Measurements from ENCODE around the gene RBFOX2. TPM values are rescaled to one million over a fixed set of nuclear protein-coding genes. Genes with fewer than 3 reads are reported as not detected.
A peak's percentile ranks its signal among the peaks of the same experiment; 100 is the strongest.

RBFOX2 gene
- total RNA-seq, 1 donor from 2014 or later: 147 TPM

DNA sequence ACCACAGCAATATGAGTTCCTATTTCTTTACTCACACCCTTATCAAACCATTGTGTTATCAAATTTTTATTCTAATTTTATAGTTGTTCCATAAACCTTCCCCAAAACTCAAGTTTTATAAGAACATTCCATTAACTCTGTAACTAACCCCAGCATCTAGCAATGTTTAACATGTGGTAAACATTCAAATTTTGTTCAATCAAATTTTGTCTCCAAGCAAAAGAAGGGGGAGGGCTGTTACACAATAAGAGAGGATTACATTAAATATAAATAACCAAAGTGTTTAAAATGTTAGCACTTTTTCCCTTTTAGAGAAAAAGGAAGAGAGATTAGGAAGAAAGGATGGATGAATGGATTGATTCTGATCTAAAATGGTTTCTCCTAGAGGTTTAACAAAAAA lies 20.5 kb downstream of the RBFOX2 start:
- peaks cover 56% of the 10 kb centered on the region for H3K4me1 Mint-ChIP-seq (ENCODE audit: low read depth)

DNA sequence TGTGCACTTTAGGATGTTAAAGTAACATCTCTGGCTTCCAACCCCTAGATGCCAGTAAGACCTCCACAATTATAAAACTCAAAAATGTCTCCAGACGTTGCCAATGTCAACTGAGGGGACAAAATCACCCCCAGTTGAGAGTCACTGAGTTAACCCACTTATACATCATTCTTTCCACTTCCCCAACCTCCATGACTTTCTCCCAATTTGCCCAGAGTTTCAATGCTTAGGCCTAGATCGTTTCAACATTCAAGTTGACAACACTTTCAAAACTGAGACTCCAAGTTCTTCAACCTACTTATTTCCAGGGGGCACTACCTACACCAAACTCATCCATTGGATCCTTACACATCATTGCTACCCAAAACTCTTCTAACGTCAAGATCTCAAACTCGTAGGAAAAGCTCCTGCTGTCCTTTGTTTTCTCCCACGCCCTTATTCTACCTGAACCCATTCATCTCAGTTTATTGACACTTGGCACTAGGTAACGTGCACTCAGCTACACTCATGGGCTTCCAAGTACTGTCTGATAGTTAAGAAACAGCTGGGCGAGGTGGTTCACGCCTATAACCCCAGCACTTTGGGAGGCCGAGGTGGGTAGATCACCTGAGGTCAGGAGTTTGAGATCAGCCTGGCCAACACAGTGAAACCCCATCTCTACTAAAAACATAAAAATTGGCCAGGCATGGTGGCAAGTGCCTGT lies 24.5 kb downstream of the RBFOX2 start:
- H3K27ac Mint-ChIP-seq (ENCODE audit: unreplicated experiment): no peak overlapping the region
- peaks cover 59% of the 10 kb centered on the region for H3K4me1 Mint-ChIP-seq (ENCODE audit: low read depth)
- no peak overlapping the region for H3K4me3 Mint-ChIP-seq (ENCODE audit: unreplicated experiment)
- H3K27me3 Mint-ChIP-seq (ENCODE audit: low read depth): no peaks in the 10 kb centered on the region
- DNase-seq (ENCODE audit: low spot score): no peak
- H3K36me3 Mint-ChIP-seq (ENCODE audit: low read depth): peaks cover 1% of the 10 kb centered on the region
- TF ChIP-seq, protein P1, sequence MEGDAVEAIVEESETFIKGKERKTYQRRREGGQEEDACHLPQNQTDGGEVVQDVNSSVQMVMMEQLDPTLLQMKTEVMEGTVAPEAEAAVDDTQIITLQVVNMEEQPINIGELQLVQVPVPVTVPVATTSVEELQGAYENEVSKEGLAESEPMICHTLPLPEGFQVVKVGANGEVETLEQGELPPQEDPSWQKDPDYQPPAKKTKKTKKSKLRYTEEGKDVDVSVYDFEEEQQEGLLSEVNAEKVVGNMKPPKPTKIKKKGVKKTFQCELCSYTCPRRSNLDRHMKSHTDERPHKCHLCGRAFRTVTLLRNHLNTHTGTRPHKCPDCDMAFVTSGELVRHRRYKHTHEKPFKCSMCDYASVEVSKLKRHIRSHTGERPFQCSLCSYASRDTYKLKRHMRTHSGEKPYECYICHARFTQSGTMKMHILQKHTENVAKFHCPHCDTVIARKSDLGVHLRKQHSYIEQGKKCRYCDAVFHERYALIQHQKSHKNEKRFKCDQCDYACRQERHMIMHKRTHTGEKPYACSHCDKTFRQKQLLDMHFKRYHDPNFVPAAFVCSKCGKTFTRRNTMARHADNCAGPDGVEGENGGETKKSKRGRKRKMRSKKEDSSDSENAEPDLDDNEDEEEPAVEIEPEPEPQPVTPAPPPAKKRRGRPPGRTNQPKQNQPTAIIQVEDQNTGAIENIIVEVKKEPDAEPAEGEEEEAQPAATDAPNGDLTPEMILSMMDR (IDR thresholded peaks at IDR 0.05): no peak
- no peaks in the 10 kb centered on the region for H3K9me3 Mint-ChIP-seq (ENCODE audit: low read depth)

More for the DNA sequence above, 20.5 kb downstream of the RBFOX2 start:
- Mint-ChIP-seq H3K27ac (ENCODE audit: unreplicated experiment) (no peak overlapping the region), H3K4me3 (ENCODE audit: unreplicated experiment) (no peak overlapping the region), H3K36me3 (ENCODE audit: low read depth) (no peaks in the 10 kb centered on the region), H3K27me3 (ENCODE audit: low read depth) (no peaks in the 10 kb centered on the region), H3K9me3 (ENCODE audit: low read depth) (no peaks in the 10 kb centered on the region)
- no peak for DNase-seq (ENCODE audit: low spot score)
- TF ChIP-seq, protein P1 (IDR thresholded peaks at IDR 0.05): no peak

DNA sequence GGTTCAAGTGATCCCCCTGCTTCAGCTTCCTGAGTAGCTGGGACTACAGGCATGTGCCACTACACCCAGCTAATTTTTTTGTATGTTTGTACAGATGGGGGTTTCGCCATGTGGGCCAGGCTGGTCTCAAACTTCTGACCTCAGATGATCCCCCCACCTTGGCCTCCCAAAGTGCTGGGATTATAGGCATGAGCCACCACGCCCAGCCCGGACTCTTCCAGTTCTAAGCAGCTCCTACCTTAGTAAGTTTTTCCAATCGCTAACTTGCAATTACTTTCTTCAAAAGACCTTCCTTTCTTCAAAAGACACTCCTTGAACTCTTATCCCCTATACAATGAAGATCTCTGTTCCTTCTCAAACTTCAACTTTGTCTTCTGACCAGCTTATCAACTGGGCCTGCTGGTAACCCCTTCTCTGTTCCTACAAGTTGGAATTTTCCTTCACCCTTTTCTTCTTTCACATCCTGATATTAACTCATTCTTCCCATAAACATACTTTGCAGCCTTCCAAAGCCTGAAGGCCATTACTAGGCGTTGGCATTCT lies 25.8 kb downstream of the RBFOX2 start:
- Mint-ChIP-seq H3K4me1 (ENCODE audit: low read depth) (peaks cover 58% of the 10 kb centered on the region), H3K27ac (ENCODE audit: unreplicated experiment) (no peak overlapping the region), H3K27me3 (ENCODE audit: low read depth) (no peaks in the 10 kb centered on the region), H3K4me3 (ENCODE audit: unreplicated experiment) (no peak overlapping the region), H3K36me3 (ENCODE audit: low read depth) (peaks cover 1% of the 10 kb centered on the region), H3K9me3 (ENCODE audit: low read depth) (no peaks in the 10 kb centered on the region)
- DNase-seq (ENCODE audit: low spot score): no peak
- TF ChIP-seq, protein P1 (IDR thresholded peaks at IDR 0.05): no peak

GRCh38 chr22:36002084-36002483 lies 26.5 kb downstream of the RBFOX2 start:
- Mint-ChIP-seq H3K27me3 (ENCODE audit: low read depth) (no peaks in the 10 kb centered on the region), H3K9me3 (ENCODE audit: low read depth) (no peaks in the 10 kb centered on the region), H3K4me1 (ENCODE audit: low read depth) (peaks cover 64% of the 10 kb centered on the region), H3K4me3 (ENCODE audit: unreplicated experiment) (no peak overlapping the region), H3K36me3 (ENCODE audit: low read depth) (peaks cover 1% of the 10 kb centered on the region), H3K27ac (ENCODE audit: unreplicated experiment) (peak overlapping the region; percentile 18)
- TF ChIP-seq, protein P1 (IDR thresholded peaks at IDR 0.05): no peak
- DNase-seq (ENCODE audit: low spot score): no peak

DNA sequence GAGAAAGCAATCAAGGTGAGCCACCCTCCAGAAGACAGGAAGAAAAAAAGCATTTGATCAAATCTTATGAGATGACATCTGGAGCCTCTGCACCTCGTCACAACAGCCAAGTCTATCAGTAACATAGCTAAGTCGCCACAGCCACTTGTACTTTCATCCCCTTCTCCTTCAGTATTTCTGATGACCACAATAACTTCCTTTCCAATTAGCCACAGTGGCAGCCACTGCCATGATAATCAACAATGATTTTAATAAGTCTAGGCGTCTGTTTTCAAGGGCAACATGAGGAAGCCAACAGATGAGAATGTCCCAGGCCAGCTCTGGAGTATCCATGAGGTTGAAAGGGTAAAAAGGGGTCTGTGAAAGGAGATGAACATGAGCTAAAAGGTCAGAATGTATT lies 29.9 kb downstream of the RBFOX2 start:
- no peak for DNase-seq (ENCODE audit: low spot score)
- peaks cover 1% of the 10 kb centered on the region for H3K36me3 Mint-ChIP-seq (ENCODE audit: low read depth)
- TF ChIP-seq, protein P1 (IDR thresholded peaks at IDR 0.05): no peak
- H3K27me3 Mint-ChIP-seq (ENCODE audit: low read depth): no peaks in the 10 kb centered on the region
- H3K4me1 Mint-ChIP-seq (ENCODE audit: low read depth): peaks cover 74% of the 10 kb centered on the region
- H3K9me3 Mint-ChIP-seq (ENCODE audit: low read depth): no peaks in the 10 kb centered on the region
- no peak overlapping the region for H3K27ac Mint-ChIP-seq (ENCODE audit: unreplicated experiment)
- no peak overlapping the region for H3K4me3 Mint-ChIP-seq (ENCODE audit: unreplicated experiment)

Measured in chondrocyte (in vitro differentiated cells).